MM.1S (cell line): ENCODE results near the gene KDM4F.

Experiments used
- EZH2 ChIP-seq: fragments of 300-600 bp; sonication (generic); optimal IDR thresholded peaks from 2 replicates; pipeline ENCODE3; 2017; ENCODE audit warnings: low read depth, mild to moderate bottlenecking, antibody characterized with exemption, low read length, mixed read lengths
- EZH2phosphoT487 ChIP-seq: fragments of 300-600 bp; sonication (generic); IDR thresholded peaks from 2 replicates; pipeline ENCODE4 v1.6.1; 2018; ENCODE audit warnings: antibody characterized with exemption, low read length
- TF ChIP-seq, protein P1 (sequence below): fragments of 300-600 bp; sonication (generic); IDR thresholded peaks from 2 replicates; pipeline ENCODE4 v1.5.1; 2016; ENCODE audit warnings: antibody characterized with exemption, low read length, mixed read lengths

DNA sequence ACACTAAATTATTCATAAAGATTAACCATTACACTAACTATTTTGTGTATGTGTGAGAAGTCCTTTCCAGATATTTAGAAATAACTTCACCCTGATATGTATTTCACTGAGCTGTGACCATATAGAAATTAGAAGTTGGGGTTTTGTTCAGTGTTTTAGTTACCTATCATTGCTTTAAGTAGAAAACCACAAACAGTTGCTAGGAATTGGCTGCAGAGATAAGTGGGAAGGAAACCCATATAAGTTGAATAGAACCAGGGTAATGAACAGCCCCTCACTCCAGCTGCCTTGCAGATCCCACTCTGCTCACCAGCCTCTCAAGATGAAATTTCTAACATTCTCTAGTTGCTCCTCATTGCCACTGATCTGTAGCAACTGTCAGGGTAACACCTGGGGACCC, 27.8 kb downstream of the KDM4F start:
- TF ChIP-seq, protein P1, sequence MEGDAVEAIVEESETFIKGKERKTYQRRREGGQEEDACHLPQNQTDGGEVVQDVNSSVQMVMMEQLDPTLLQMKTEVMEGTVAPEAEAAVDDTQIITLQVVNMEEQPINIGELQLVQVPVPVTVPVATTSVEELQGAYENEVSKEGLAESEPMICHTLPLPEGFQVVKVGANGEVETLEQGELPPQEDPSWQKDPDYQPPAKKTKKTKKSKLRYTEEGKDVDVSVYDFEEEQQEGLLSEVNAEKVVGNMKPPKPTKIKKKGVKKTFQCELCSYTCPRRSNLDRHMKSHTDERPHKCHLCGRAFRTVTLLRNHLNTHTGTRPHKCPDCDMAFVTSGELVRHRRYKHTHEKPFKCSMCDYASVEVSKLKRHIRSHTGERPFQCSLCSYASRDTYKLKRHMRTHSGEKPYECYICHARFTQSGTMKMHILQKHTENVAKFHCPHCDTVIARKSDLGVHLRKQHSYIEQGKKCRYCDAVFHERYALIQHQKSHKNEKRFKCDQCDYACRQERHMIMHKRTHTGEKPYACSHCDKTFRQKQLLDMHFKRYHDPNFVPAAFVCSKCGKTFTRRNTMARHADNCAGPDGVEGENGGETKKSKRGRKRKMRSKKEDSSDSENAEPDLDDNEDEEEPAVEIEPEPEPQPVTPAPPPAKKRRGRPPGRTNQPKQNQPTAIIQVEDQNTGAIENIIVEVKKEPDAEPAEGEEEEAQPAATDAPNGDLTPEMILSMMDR, result no peak
- TF ChIP-seq EZH2 (no peak), EZH2phosphoT487 (no peak)
